Large intestine (tissue), 3 donors: ENCODE results near the gene SLC12A3. TPM values are rescaled to one million over a fixed set of nuclear protein-coding genes. Genes with fewer than 3 reads are reported as not detected.

Experiments used
- DNase-seq, 2 donors: peaks; one replicate each; pipeline versions ENCODE4 v3.0.0 to v3.0.0-alpha.2; 2013
- H3K27ac ChIP-seq: one replicate; pipeline ENCODE4 v1.5.1; 2013; ENCODE audit warnings: low read length
- H3K27me3 ChIP-seq: 2 replicates; pipeline ENCODE4 v1.6.1; 2013; ENCODE audit warnings: low read length; ENCODE audit not compliant: control insufficient read depth, insufficient read depth
- H3K36me3 ChIP-seq: 2 replicates; pipeline ENCODE4 v1.6.1; 2013; ENCODE audit warnings: low read length; ENCODE audit not compliant: control insufficient read depth, insufficient read depth
- H3K4me1 ChIP-seq: one replicate; pipeline ENCODE4 v1.6.1; 2013; ENCODE audit warnings: low read length; ENCODE audit not compliant: control insufficient read depth, insufficient read depth
- H3K4me3 ChIP-seq: one replicate; pipeline ENCODE4 v1.5.1; 2013; ENCODE audit warnings: low read length
- H3K9me3 ChIP-seq: one replicate; pipeline ENCODE4 v1.6.1; 2013; ENCODE audit warnings: mild to moderate bottlenecking, low read depth, low read length, moderate library complexity; ENCODE audit not compliant: control insufficient read depth
- WGBS: methylation state at CpG from one replicate; pipeline ENCODE4 v1.1.5; 2013; ENCODE audit warnings: low lambda C conversion rate; ENCODE audit not compliant: insufficient coverage; 5-methylcytosine and 5-hydroxymethylcytosine counted together
- polyA plus RNA-seq: library from polyadenylated mRNA; unstranded; fragments of 120-200 nt; gene quantifications from one replicate; pipeline ENCODE4 v1.2.1, GENCODE V29; 2013

The SLC12A3 gene
- polyA plus RNA-seq, 1 donor = 0.21 TPM

DNA sequence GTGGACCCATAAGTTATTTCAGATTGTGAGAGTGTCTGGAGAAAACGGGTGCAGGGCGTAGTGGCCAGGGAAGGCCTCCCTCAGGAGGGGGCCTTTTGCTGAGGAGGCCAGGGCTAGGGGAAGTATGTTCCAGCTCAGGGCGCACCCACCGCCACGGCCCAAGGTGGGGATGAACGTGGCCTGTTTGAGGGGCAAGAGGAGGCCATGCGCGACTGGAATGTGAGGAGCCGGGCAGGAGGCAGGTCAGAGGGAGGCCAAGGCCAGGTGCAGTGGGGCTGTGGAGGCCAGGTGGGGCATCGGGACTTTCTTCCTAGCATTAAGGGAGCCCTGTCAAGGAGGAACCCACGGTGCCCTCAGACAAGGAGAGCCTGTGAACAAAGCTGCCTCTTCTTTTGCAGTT lies 26.7 kb downstream of the SLC12A3 start:
- WGBS = no CpG with 5 or more reads among the region's 11 CpGs
- no peaks in the 10 kb centered on the region for H3K36me3 ChIP-seq
- H3K4me3 ChIP-seq = no peak overlapping the region
- no peaks in the 10 kb centered on the region for H3K4me1 ChIP-seq
- no peaks in the 10 kb centered on the region for H3K9me3 ChIP-seq
- peaks cover 3% of the 10 kb centered on the region for H3K27me3 ChIP-seq
- no peak overlapping the region for H3K27ac ChIP-seq
- no peak for DNase-seq

DNA sequence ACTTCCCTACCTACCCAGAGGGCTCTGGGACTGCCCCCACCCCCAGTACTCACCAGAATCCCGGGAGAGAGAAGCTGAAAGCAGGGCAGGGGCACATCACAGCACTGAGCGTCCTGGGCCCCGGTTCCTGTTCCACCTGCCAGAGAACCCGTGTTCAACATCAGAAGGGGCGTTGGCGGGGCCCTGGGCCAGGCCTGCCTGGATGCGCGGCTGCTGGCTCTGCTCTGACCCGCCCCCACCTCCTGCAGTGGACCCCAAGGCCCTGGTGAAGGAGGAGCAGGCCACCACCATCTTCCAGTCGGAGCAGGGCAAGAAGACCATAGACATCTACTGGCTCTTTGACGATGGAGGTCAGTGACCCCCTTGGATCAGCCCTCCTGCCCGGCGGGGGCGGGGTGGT lies 27.7 kb downstream of the SLC12A3 start:
- no peak for DNase-seq
- peaks cover 3% of the 10 kb centered on the region for H3K27me3 ChIP-seq
- H3K27ac ChIP-seq = no peak overlapping the region
- no peaks in the 10 kb centered on the region for H3K4me1 ChIP-seq
- no peak overlapping the region for H3K4me3 ChIP-seq
- no peaks in the 10 kb centered on the region for H3K9me3 ChIP-seq
- no CpG with 5 or more reads among the region's 14 CpGs for WGBS
- no peaks in the 10 kb centered on the region for H3K36me3 ChIP-seq

DNA sequence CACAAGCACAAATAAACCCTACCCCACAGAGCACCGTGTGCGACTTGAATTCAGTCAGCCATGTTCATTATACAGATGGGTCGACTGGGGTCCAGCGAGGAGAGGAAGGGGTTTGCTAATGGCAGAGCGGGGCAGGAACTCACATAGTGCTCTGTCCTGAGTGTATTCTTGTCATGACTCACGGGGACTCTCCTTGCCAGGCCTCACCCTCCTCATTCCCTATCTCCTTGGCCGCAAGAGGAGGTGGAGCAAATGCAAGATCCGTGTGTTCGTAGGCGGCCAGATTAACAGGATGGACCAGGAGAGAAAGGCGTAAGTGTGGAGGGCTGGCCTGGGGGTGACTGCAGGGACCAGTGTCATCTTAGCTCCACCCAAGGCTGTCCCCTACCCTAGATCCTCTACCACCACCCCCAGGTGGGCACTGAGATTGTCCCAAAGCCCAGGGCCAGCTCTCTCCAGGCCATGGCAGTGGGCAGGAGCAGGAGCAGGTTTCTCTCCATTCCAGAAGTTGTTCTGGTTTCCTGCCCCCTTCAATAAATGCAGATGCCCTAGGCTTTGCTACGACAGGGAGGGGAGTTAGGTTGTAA lies 29.4 kb downstream of the SLC12A3 start:
- H3K4me3 ChIP-seq = no peak overlapping the region
- H3K27ac ChIP-seq = no peak overlapping the region
- peaks cover 3% of the 10 kb centered on the region for H3K27me3 ChIP-seq
- H3K36me3 ChIP-seq = no peaks in the 10 kb centered on the region
- no peak for DNase-seq
- H3K4me1 ChIP-seq = no peaks in the 10 kb centered on the region
- H3K9me3 ChIP-seq = no peaks in the 10 kb centered on the region
- 82% methylated on average over 1 of the region's 12 CpGs for WGBS

DNA sequence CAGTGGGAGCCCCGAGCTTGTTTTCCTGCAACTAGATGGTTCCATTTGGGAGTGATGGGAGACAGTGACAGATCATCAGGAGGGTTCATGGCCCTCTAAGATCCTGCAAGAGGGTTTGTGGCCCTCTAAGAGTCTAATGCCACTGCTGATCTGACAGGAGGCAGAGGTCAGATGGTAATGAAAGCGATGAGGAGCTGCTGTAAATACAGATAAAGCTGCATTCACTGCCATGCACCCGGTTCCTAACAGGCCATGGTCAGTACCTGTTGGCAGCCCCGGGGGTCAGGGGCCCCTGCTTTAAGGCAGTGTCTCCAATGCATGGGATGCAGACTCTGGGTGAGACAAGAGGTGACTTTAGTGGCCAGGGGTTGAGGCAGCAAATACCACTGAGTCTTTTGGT lies 30.8 kb downstream of the SLC12A3 start:
- Histone ChIP-seq H3K9me3 (no peaks in the 10 kb centered on the region), H3K4me3 (no peak overlapping the region), H3K4me1 (no peaks in the 10 kb centered on the region), H3K27me3 (peaks cover 3% of the 10 kb centered on the region), H3K36me3 (no peaks in the 10 kb centered on the region), H3K27ac (no peak overlapping the region)
- no peak for DNase-seq
- no CpG with 5 or more reads among the region's 4 CpGs for WGBS

DNA sequence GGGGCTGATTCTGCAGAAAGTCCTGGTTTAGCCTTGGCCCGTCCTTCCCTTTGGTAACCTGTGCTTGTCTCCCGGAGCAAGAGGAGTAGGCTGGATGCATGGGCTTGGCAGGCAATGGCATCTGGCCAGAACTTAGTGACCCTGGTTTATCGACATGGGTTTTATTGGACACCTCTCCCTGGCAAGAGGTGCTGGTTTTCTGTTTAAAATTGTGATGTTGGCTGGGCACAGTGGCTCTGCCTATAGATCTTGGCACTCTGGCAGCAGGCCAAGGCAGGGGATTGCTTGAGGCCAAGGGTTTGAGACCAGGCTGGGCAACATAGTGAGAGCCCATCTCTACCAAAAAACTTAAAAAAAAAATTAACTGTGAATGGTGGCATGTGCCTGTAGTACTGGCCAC lies 31.2 kb downstream of the SLC12A3 start:
- WGBS = no CpG with 5 or more reads among the region's 3 CpGs

DNA sequence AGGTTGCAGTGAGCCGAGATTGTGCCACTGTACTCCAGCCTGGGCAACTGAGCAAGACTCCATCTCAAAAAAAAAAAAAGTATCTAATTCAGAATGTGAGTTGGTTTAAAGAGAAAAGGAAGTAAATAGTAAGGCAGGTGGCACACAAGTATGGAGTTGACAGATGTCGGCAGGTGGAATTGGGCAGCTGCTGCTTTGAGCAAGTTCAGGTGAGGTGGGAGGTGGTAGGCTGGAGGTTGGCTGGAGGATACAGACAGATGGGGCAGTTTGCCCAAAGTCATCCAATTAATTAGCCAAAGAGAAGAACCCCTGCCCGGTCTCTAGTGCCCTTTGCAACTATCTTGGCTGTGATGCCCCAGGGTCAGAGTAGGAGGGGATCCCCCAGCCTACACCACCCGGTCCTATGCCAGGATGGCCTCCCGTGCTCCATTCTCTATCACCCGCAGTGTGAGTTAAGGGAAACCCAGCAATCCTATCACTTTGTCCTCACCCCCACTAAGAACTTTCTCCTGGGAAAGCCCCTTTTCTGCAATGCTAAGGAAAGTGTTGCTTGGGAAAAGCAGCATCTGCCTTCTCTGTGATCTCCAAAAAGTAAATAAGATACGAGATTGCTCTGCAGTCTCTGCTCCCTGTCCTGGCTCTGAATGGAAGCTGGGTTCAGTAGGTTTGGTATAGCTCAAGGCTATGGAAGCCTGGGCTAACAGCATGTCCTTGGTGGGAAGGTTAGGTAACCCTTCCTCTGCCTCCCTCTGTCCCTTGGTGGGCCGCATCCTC lies 32.2 kb downstream of the SLC12A3 start:
- H3K27ac ChIP-seq = no peak overlapping the region
- H3K4me3 ChIP-seq = no peak overlapping the region
- H3K36me3 ChIP-seq = no peaks in the 10 kb centered on the region
- peaks cover 3% of the 10 kb centered on the region for H3K27me3 ChIP-seq
- H3K4me1 ChIP-seq = no peaks in the 10 kb centered on the region
- no CpG with 5 or more reads among the region's 8 CpGs for WGBS
- DNase-seq = no peak
- H3K9me3 ChIP-seq = no peaks in the 10 kb centered on the region

More for the DNA sequence above, 31.2 kb downstream of the SLC12A3 start:
- DNase-seq = no peak
- Histone ChIP-seq H3K27me3 (peaks cover 3% of the 10 kb centered on the region), H3K27ac (no peak overlapping the region), H3K9me3 (no peaks in the 10 kb centered on the region), H3K4me3 (no peak overlapping the region), H3K36me3 (no peaks in the 10 kb centered on the region), H3K4me1 (no peaks in the 10 kb centered on the region)

DNA sequence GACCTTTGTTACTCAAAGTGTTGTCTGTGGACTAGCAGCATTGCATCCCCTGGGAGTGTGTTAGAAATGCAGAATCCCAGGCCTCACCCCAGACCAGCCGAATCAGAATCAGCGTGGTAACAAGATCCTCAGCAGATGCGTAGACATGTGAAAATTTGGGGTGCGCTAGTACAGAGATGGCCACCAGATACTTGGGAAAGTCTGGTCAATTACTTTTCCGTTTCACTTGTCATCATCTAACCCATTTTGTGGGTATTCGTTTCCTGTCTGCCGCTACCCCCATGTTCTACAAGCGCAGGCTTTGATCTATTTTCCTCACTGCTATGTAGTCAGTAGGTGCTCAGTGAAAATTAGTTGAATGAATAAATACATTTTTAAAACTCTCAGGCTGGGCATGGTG lies 33.8 kb downstream of the SLC12A3 start:
- no peak overlapping the region for H3K27ac ChIP-seq

DNA sequence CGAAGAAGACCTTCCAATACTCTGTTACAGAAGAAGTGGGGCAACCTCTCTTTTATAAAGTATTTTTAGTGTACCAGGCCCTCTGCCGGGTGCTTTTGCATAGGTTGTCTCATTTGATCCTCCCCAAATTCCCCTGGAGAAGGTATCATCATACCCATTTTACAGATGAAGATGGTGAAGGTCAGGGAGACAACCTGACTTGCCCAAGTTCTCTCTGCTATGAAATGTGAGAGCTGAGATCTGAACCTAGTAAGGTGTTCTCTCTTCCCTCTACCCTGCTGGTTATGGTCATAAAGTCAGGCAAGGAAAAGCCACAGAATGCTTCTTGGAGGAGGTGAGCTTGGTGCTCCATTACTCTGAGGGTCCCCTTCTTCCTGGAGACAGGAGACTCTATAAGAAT lies 38.9 kb downstream of the SLC12A3 start:
- Histone ChIP-seq H3K27me3 (no peaks in the 10 kb centered on the region), H3K27ac (no peak overlapping the region), H3K4me1 (no peaks in the 10 kb centered on the region), H3K36me3 (no peaks in the 10 kb centered on the region), H3K9me3 (no peaks in the 10 kb centered on the region), H3K4me3 (no peak overlapping the region)
- no CpG with 5 or more reads among the region's 2 CpGs for WGBS
- no peak for DNase-seq

More for the DNA sequence above, 33.8 kb downstream of the SLC12A3 start:
- H3K36me3 ChIP-seq = no peaks in the 10 kb centered on the region
- H3K9me3 ChIP-seq = no peaks in the 10 kb centered on the region
- WGBS = no CpG with 5 or more reads among the region's 8 CpGs
- no peak for DNase-seq
- H3K27me3 ChIP-seq = peaks cover 3% of the 10 kb centered on the region
- H3K4me1 ChIP-seq = no peaks in the 10 kb centered on the region
- no peak overlapping the region for H3K4me3 ChIP-seq

DNA sequence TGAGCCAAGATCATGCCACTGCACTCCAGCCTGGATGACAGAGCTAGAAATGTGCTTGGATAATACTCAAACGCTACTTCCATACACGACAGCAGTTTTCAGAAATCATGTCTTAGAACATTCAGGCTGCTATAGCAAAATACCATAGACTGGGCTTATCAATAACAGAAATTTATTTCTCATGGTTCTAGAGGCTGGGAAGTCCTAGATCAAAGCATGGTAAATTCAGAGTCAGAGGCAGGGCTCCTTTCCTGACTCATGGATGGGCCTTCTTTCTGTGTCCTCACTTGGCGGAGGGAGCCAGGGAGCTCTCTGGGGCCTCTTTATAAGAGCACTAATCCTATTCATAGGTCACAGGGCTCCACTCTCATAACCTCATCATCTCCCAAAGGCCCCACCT lies 42.4 kb downstream of the SLC12A3 start:
- H3K4me3 ChIP-seq = no peak overlapping the region
- WGBS = no CpG with 5 or more reads among the region's 3 CpGs
- no peaks in the 10 kb centered on the region for H3K9me3 ChIP-seq
- no peaks in the 10 kb centered on the region for H3K4me1 ChIP-seq
- H3K27ac ChIP-seq = no peak overlapping the region
- DNase-seq = no peak
- H3K36me3 ChIP-seq = no peaks in the 10 kb centered on the region
- no peaks in the 10 kb centered on the region for H3K27me3 ChIP-seq

DNA sequence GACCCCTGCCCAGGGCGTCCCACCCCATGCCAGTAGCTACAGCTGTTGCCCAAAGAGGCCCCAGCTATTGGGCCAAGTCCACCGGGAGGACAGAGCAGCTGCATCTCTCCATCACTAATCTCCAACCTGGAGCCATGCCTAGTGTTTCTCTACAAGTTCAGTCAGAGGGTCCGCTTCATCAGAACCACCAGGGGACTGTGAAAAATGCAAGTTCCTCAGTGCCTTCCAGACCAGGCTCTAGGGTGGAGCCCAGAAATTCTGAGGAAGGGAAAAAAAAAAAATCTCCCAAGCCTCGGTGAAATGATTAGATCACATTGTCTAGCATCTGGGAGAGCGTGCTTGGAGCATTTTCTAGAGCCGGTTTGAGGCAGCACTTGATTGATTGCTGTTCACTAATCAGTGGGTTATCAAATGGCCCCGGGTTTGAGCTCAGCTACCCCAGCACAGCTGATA lies 44.5 kb downstream of the SLC12A3 start:
- no peak for DNase-seq
- Histone ChIP-seq H3K27me3 (no peaks in the 10 kb centered on the region), H3K9me3 (no peaks in the 10 kb centered on the region), H3K36me3 (no peaks in the 10 kb centered on the region), H3K4me1 (peaks cover 7% of the 10 kb centered on the region), H3K27ac (no peak overlapping the region), H3K4me3 (no peak overlapping the region)
- no CpG with 5 or more reads among the region's 7 CpGs for WGBS

DNA sequence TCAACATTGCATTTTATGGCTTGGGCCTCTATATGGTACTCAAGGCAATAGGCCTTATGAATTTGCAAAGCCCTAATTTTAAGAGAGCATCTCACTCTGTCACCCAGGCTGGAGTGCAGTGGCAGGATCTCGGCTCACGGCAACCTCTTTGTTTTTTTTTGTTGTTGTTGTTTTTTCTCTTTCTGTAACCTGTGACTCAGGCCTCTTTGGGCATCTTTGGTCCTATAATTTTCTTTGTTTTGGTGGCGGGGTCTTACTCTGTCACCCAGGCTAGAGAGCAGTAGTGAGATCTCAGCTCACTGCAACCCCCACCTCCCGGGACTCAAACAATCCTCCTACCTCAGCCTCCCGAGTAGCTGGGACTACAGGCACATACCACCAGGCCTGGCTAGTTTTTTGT lies 45.1 kb downstream of the SLC12A3 start:
- no peak for DNase-seq
- Histone ChIP-seq H3K27me3 (no peaks in the 10 kb centered on the region), H3K36me3 (no peaks in the 10 kb centered on the region), H3K9me3 (no peaks in the 10 kb centered on the region), H3K4me3 (no peak overlapping the region), H3K4me1 (peaks cover 7% of the 10 kb centered on the region), H3K27ac (no peak overlapping the region)
- 20% methylated on average over 2 of the region's 5 CpGs for WGBS
